Activated CD8-positive, alpha-beta memory T cell treated with anti-CD3 and anti-CD28 coated beads, Interleukin-2, amount 50 U/mL, for 24 hours (primary cell): ENCODE measurements around the gene IQCE.

Experiments
- DNase-seq: peaks from one replicate; pipeline ENCODE4 v3.0.0-alpha.2; 2020; ENCODE audit errors: extremely low read depth

The IQCE gene

GRCh38 chr7:2616387-2617324, 57.9 kb downstream of the IQCE start:
- no peak for DNase-seq

- DNase-seq, result no peak
Measured at GRCh38 chr7:2617325-2617905, 58.6 kb downstream of the IQCE start.

GRCh38 chr7:2619116-2619515, 60.3 kb downstream of the IQCE start:
- no peak for DNase-seq

DNA sequence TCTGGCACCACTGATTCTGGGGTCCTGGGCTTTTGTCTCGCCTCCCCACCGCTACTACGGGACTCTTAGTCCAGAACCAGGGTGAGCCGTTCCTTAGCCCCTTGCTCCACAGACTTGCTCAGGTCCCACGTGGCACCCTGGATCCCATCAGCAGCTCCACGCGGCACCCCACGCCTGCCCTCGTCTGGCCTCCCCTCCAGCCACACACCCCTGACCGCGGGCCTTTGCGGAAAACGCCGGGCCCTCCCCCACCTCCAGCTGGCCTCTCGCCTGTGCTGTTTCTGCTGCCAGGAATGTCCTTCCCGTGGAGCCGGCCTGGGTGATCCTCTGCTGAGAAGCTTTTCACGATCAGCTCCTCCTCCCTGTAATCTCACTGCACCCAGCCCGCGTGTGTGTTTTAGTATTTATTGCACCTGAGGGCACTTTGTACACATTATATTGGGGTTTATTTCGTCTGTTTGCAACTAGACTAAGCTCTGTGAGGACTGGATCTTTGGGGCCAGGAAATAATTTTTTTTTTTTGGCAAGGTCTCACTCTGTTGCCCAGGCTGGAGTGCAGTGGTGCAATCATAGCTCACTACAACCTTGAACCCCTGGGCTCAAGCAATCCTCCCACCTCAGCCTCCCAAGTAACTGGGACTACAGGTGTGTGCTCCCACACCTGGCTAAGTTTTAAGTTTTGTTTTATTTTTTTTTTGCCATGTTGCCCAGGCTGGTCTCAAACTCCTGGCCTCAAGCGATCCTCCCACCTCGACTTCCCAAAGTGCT, 62.5 kb downstream of the IQCE start:
- no peak for DNase-seq

GRCh38 chr7:2621948-2622640, 63.3 kb downstream of the IQCE start:
- no peak for DNase-seq

GRCh38 chr7:2622869-2623697, 64.3 kb downstream of the IQCE start:
- DNase-seq, result no peak

DNA sequence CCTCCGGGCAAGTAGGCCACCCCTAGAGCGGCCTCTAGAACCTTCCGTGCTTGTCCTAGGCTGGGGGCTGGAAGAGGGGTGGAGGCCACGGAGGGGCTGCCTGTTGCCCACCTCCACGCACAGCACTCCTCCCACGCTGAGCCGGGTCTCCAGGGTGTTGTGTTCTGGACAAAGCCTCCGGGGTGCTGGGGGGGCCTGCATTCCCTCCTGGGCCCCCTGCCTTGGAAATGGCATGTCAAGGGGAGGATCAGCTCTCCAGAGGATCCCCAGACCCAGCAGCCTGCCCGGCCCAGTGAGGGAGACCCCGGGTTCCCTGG, 64.9 kb downstream of the IQCE start:
- DNase-seq, result no peak

GRCh38 chr7:2624293-2624886, 65.6 kb downstream of the IQCE start:
- DNase-seq, result no peak

GRCh38 chr7:2626498-2627117, 67.8 kb downstream of the IQCE start:
- no peak for DNase-seq

- no peak for DNase-seq
Measured at GRCh38 chr7:2627258-2628129, 68.7 kb downstream of the IQCE start.

- no peak for DNase-seq
Measured at GRCh38 chr7:2628130-2628482, 69.3 kb downstream of the IQCE start.

GRCh38 chr7:2628891-2629290, 70.1 kb downstream of the IQCE start:
- no peak for DNase-seq

DNA sequence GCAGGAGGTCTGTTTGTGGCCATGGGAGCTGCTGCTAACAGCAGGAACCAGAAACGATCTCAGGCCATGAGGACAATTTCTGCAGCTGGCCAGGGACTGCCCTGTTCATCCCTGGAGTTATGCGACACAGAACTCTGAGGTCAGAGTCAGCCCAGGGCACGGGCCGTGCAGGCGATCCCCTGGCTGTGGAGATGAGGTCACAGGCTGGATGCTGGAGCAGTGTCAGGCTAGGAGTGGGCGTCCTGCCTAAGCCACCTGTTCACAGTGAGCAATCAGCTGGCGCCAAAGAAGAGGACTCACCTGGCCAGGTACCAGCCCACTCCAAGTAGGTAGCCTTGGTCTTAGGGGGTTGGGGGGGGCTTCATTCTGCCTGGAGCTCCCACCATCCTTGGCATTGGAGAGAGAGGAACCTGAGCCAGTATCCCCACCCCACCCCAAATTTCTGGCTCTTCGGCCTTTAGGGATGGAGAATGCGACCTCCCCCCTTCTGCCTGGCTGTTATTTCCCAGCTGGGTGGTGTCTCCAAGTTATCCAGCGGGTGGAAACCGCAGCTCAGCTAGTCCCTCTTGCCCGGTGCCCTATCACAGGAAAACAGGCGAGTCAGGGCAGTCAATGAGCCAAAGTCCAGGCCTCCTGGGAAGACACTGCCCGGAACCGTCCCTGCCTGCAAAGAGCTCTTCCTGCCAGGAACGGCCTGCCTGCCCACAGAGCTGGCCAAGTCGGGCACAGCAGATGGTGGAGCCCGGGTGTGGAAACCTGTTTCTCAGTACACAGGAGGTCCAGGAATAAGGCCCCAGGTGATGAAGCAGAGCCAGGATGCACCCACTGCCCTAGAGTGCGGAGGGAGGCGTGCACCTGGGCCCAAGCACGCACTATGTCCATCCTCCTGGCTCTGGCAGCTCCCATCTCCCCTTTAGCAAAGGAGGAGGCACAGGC, 71.2 kb downstream of the IQCE start:
- DNase-seq, result no peak

GRCh38 chr7:2631946-2632732, 73.4 kb downstream of the IQCE start, which contains the start of gene TTYH3:
Gene TTYH3 (plus strand): TSS chr7:2631986. CDS start chr7:2632156, 170 bp downstream.
- DNase-seq, result no peak

DNA sequence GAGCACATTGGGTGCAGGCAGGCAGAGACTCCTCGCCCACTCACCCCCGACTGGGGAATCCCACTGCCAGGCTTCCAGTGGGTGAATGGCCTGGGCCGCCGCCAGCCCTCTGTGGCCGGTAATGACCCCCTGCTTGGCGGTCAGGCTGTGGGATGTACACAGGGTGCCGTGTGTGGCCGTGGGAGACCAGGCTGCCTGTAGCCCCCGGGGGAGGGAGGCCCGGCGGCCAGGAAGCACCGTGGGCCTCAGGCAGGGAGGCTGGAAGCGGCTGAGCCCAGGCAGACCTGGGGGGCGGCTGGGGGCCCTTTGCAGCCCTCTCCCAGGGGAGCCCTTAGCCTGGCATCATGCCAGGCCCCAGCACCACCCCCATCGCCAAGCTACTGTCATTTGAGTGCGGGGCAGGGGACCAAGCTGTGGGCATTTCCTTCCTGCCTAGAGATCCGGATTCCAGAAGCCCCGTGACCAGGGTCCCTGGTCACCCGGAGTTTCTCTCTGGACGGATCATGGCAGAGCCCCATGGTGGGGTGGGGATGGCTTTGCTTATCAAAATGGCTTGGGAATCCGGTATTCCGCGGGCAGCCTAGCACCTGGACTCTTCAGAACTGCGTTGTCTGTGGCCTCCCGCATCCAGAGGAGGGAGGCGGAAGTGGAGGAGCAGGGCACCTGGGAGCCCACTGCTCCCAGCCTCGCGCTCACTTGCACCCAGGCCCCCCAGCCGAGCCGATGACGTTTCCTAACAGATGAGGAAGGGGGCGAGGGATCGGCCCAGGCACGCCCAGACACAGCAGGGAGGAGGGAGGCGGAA, 74.2 kb downstream of the IQCE start:
- DNase-seq, result no peak

DNA sequence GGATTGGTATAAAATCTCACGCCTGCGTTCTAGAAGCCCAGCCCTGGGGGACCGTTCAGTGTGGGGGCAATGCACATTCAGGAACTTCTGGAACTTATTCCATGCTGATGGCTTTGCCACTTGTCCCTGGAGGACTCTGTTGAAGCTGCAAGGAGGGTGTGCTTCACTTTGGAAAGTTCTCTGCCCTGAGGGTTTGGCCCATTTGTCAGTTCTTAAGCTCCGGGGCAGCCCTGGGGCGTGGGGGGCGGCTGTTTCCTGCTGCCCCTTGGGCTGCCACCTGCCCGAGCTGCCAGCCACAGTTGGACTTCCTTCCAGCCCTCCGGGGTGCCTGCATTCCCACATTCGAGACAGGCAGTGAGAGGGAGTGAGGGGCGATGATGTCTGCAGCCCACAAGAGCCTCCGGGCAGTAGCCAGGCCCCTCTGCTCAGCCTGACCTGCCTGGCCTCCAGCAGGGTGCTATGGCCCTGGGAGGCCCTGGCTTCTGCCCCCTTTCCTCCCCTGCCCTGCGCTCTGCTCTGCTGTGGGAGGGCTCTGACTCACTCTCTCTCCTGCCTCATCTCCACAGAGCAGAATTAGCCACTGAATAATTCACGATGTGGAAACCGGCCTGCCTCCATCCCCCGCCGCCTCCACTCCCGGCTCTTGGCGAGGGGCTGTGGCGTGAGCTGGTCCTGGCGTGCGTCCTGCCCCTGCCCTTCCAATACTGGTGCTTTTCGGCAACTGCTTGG, 74.9 kb downstream of the IQCE start:
- DNase-seq, result no peak
